Right lobe of liver (tissue), 6 donors: Measurements from ENCODE around the gene PSMD3. TPM values are rescaled to one million over a fixed set of nuclear protein-coding genes. Genes with fewer than 3 reads are reported as not detected.

ENCODE experiments used
- ATAC-seq, 4 donors: fragments of 200-7000 bp; cut with Tn5 transposase; one replicate each; pipeline ENCODE4 v1.9.1; 2020; ENCODE audit warnings: mild to moderate bottlenecking in 4 of 4, moderate library complexity in 4 of 4
- DNase-seq, 3 donors: peaks; one replicate each; pipeline ENCODE4 v3.0.0-alpha.2; 2020
- H3K27ac ChIP-seq, 3 donors: fragments of 200-600 bp; one replicate each; pipeline ENCODE4 v1.8.0; 2022
- H3K27me3 ChIP-seq, 2 donors: fragments of 200-600 bp; one replicate each; pipeline ENCODE4 v1.8.0; 2022
- H3K36me3 ChIP-seq, 4 donors: fragments of 200-600 bp; sonication (generic) in 1 of 4; one replicate each; pipeline versions ENCODE4 v1.5.1 to v1.8.0; 2017 to 2022; ENCODE audit warnings: control low read depth in 1 of 4
- H3K4me1 ChIP-seq, 4 donors: fragments of 200-600 bp; sonication (generic) in 1 of 4; one replicate each; pipeline versions ENCODE4 v1.5.1 to v1.8.0; 2017 to 2022; ENCODE audit warnings: control low read depth in 1 of 4
- H3K4me3 ChIP-seq, 3 donors: fragments of 200-600 bp; one replicate each; pipeline ENCODE4 v1.8.0; 2022
- H3K9me3 ChIP-seq, 4 donors: fragments of 200-600 bp; sonication (generic) in 1 of 4; one replicate each; pipeline versions ENCODE4 v1.5.1 to v1.8.0; 2017 to 2022; ENCODE audit warnings: control low read depth in 1 of 4
- POLR2A ChIP-seq: fragments of 450-650 bp; IDR thresholded peaks from one replicate; pipeline ENCODE4 v1.6.1; 2017; ENCODE audit warnings: antibody characterized with exemption, mild to moderate bottlenecking
- WGBS: methylation state at CpG from one replicate; pipeline ENCODE4 v1.1.6; 2018; ENCODE audit warnings: low coverage, low lambda C conversion rate; ENCODE audit not compliant: insufficient coverage; ENCODE audit errors: missing lambda C conversion rate; 5-methylcytosine and 5-hydroxymethylcytosine counted together
- intact Hi-C, 2 donors: fragments of 100-400 bp; cut with DNase I; formaldehyde crosslinking; loops; one replicate each; pipeline versions ENCODE4 v1.11.2 to v1.14.1; 2022
- total RNA-seq, 6 experiments: library from RNA; depleted of rRNA in 2 of 6; stranded (reverse); fragments of >200 nt in 2 of 6; fragmentation: NEBNext Ultra II Directional in 3 of 6; extraction: Animal tissue kit (Norgen Biotek cat#: 25700) in 3 of 6; gene quantifications; one replicate each; pipeline versions ENCODE4 v1.1.0 to v1.2.4, GENCODE V29; 2016 to 2023
- TF ChIP-seq, protein P1 (sequence below), 4 donors: fragments of 200-600 bp in 3 of 4; fragments of 450-650 bp in 1 of 4; IDR thresholded peaks; one replicate each; pipeline versions ENCODE4 v1.5.1 to v1.8.0; 2016 to 2022; ENCODE audit warnings: antibody characterized with exemption in 4 of 4, mild to moderate bottlenecking in 2 of 4
- donor health status: DM: no; HTN: yes; CAD: no.
- donor health status: DM: no; HTN: no; CAD: no.
- donor health status: DM: no; HTN: no; CAD: no.
- donor health status: DM: no; HTN: yes; CAD: no.
- donor health status: DM: no; HTN: yes; CAD: no.

PSMD3 gene
- total RNA-seq, 6 experiments from 2014 or later: 58.3 to 85.3 (median 67.4) TPM

DNA sequence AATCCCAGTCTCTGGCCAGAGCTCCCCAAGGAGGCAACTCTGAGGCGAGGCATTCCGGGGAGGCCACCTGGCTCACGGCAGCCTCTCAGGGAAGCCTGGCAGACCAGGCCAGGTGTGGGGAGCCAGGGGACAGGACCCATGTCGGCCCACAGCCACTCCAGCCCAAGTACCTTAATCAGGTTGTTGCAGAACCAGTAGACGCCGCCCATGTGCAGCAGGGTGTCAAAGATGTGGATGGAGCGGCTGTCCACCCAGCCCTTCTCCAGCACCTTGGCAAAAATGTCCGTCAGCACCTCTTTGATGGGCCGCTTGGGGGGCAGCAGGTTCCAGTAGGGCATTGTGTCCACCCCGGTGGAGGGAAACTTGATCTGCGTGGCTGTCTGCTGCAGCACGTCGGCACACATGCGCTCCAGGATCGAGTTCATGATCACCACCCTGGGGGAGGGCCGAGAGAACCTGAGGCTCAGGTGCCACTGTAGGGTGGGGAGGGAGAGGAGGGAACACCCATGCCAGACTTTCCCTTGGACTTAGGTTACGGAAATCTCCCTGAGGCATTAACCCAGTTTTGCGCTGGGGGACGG is 42.4 kb downstream of the PSMD3 start:
- intact Hi-C loops: no loop called here
- Histone ChIP-seq H3K4me1 (peaks cover 0 to 25% (median 7%) of the 10 kb centered on the region in 4 donors), H3K4me3 (no peak overlapping the region), H3K9me3 (no peaks in the 10 kb centered on the region), H3K36me3 (peaks cover 0 to 42% (median 8%) of the 10 kb centered on the region in 4 donors), H3K27ac (no peak overlapping the region), H3K27me3 (no peaks in the 10 kb centered on the region)
- WGBS: 90% methylated on average over 5 of the region's 19 CpGs
- no peak for DNase-seq
- TF ChIP-seq, protein P1, sequence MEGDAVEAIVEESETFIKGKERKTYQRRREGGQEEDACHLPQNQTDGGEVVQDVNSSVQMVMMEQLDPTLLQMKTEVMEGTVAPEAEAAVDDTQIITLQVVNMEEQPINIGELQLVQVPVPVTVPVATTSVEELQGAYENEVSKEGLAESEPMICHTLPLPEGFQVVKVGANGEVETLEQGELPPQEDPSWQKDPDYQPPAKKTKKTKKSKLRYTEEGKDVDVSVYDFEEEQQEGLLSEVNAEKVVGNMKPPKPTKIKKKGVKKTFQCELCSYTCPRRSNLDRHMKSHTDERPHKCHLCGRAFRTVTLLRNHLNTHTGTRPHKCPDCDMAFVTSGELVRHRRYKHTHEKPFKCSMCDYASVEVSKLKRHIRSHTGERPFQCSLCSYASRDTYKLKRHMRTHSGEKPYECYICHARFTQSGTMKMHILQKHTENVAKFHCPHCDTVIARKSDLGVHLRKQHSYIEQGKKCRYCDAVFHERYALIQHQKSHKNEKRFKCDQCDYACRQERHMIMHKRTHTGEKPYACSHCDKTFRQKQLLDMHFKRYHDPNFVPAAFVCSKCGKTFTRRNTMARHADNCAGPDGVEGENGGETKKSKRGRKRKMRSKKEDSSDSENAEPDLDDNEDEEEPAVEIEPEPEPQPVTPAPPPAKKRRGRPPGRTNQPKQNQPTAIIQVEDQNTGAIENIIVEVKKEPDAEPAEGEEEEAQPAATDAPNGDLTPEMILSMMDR (IDR thresholded peaks at IDR 0.05): no peak
- TF ChIP-seq POLR2A: no peak
- ATAC-seq: no peak

DNA sequence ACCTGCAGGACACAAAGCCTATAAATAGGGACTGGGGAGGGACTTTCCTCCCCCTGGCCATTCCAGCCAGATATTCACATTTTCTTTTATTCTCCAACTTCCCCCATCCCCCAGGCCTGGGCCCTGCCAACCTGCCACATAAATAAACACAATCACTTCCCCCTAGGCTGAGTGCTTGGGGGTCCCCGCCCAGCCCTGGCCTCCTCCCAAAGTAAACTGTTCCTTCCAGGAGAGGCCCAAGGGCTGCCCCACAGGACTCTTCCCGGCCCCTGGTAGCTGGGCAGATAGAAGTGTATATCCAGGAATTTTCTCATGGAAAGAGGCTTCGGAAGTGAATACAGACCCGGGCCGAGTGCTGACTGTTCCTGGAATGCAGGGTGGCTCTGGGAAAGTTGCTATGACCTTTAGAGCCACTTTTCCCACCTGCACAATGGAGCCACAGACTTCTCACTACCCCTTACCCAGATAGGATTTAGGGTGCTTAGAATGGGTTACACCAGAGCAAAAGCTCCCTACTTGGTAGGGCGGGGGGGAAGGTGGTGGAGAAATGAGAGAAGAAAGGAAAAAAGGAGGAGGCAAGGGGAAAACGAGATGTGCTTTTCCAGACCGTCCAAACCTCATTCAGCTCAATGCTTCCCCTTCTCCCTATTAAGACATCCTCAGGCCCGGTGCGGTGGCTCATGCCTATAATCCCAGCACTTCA is 43.1 kb downstream of the PSMD3 start:
- H3K27ac ChIP-seq: no peak overlapping the region
- no peak overlapping the region for H3K4me3 ChIP-seq
- H3K4me1 ChIP-seq: peaks cover 0 to 25% (median 7%) of the 10 kb centered on the region in 4 donors
- 48% methylated on average over 8 of the region's 10 CpGs for WGBS
- H3K27me3 ChIP-seq: no peaks in the 10 kb centered on the region
- no peaks in the 10 kb centered on the region for H3K9me3 ChIP-seq
- H3K36me3 ChIP-seq: peaks cover 0 to 49% (median 8%) of the 10 kb centered on the region in 4 donors
- DNase-seq: peak in 1 of 3 donors; percentile 67
- intact Hi-C loops: no loop called here
- TF ChIP-seq, protein P1 (IDR thresholded peaks at IDR 0.05): no peak
- TF ChIP-seq POLR2A: no peak
- peak in 3 of 4 donors; percentile 8 to 51 (median 22) for ATAC-seq

DNA sequence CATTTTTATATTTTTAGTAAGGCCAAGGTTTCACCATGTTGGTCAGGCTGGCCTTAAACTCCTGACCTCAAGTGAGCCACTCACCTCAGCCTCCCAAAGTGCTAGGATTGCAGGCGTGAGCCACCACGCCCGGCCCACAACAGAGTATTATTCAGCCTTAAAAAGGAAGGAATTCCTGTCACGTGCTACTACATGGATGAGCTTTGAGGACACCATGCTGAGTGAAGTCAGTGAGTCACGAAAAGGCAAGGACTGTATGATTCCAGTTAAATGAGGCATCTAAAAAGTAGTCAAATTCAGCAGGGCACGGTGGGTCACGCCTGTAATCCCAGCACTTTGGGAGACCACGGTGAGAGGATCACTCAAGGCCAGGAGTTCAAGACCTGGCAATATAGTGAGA is 44.3 kb downstream of the PSMD3 start:
- DNase-seq: no peak
- Histone ChIP-seq H3K36me3 (peaks cover 0 to 52% (median 14%) of the 10 kb centered on the region in 4 donors), H3K4me1 (peaks cover 0 to 25% (median 7%) of the 10 kb centered on the region in 4 donors), H3K4me3 (no peak overlapping the region), H3K27ac (no peak overlapping the region), H3K9me3 (no peaks in the 10 kb centered on the region), H3K27me3 (no peaks in the 10 kb centered on the region)
- intact Hi-C loops: no loop called here
- no peak for TF ChIP-seq POLR2A
- TF ChIP-seq, protein P1 (IDR thresholded peaks at IDR 0.05): no peak
- no peak for ATAC-seq
- 100% methylated on average over 4 of the region's 8 CpGs for WGBS

DNA sequence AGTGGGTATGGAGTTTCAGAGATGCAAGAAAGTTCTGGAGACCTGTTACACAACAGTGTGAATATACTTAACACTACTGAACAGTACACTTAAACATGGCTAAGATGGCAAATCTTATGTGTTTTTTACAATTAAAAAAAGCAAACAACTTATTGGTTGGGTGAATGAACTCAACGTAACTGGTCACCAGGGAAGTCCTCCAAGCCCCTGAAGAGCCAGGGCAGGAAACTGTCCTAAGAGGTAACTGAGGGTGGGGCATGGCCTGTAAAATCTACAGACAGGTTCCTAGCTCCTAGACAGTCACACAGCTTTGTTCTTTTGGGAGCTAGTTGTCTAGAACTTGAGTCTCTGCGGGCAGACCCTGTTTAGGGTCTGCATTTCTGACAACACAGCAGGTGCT is 45.0 kb downstream of the PSMD3 start:
- no peak overlapping the region for H3K4me3 ChIP-seq
- ATAC-seq: no peak
- peaks cover 0 to 25% (median 7%) of the 10 kb centered on the region in 4 donors for H3K4me1 ChIP-seq
- peaks cover 0 to 56% (median 13%) of the 10 kb centered on the region in 4 donors for H3K36me3 ChIP-seq
- H3K27me3 ChIP-seq: no peaks in the 10 kb centered on the region
- DNase-seq: no peak
- H3K27ac ChIP-seq: no peak overlapping the region
- no peaks in the 10 kb centered on the region for H3K9me3 ChIP-seq
- intact Hi-C loops: no loop called here
- 90% methylated on average over 2 of the region's 2 CpGs for WGBS
- TF ChIP-seq POLR2A: no peak
- TF ChIP-seq, protein P1 (IDR thresholded peaks at IDR 0.05): no peak
